Measurements from ENCODE around the gene SRSF3. TPM values are rescaled to one million over a fixed set of nuclear protein-coding genes. Genes with fewer than 3 reads are reported as not detected.
"Not testable (repeated sequence)": the region's sequence is repeated elsewhere in the genome, so short reads cannot be mapped to it uniquely, and the experiment has no call there.

The SRSF3 gene
- total RNA-seq, 4 donors from 2014 or later, result 98.8 to 239 (median 179) TPM

DNA sequence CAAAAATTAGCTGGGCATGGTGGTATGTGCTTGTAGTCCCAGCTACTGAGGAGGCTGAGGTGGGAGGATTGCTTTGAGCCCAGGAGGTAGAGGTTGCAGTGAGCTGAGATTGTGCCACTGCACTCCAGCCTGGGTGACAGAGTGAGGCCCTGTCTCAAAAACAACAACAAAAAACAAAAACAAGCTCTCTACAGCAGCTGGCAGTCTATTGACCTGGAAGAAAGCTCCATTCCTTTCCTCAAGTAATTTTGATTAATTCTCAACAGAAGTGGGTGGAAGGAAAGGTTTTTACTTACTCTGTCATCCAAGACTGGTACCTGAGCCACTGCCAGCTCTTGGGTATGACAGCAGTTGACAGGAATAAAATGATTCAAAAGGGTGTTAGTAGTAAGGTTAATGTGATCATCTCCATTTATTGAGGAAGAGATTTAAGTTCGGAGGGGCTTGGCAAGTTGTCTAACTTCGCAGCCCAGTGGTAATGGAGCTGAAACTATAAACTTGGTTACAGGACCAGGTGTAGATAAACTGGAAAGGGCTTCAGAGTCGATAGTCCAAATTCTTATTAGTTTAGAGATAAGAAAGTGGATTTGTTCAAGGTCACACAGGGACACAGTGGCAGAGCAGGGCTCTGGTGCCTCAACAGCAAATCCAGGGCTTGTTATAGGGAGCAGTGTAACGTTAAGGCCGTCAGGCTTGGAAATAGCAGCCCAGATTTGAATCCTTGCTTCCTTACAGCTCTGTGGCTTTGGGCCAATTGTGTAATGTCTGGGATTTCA is 14.8 kb downstream of the SRSF3 start:
- DNase-seq, result no peak
- peaks cover 0 to 9% of the 10 kb centered on the region in 2 donors for H3K4me1 ChIP-seq
- no peaks in the 10 kb centered on the region for H3K9me3 ChIP-seq
- TF ChIP-seq POLR2A (IDR thresholded peaks at IDR 0.05), result no peak
- TF ChIP-seq, protein P1, sequence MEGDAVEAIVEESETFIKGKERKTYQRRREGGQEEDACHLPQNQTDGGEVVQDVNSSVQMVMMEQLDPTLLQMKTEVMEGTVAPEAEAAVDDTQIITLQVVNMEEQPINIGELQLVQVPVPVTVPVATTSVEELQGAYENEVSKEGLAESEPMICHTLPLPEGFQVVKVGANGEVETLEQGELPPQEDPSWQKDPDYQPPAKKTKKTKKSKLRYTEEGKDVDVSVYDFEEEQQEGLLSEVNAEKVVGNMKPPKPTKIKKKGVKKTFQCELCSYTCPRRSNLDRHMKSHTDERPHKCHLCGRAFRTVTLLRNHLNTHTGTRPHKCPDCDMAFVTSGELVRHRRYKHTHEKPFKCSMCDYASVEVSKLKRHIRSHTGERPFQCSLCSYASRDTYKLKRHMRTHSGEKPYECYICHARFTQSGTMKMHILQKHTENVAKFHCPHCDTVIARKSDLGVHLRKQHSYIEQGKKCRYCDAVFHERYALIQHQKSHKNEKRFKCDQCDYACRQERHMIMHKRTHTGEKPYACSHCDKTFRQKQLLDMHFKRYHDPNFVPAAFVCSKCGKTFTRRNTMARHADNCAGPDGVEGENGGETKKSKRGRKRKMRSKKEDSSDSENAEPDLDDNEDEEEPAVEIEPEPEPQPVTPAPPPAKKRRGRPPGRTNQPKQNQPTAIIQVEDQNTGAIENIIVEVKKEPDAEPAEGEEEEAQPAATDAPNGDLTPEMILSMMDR (IDR thresholded peaks at IDR 0.05), result no peak
- peak overlapping the region in 1 of 2 donors; percentile 1 for H3K27ac ChIP-seq
- H3K36me3 ChIP-seq, result no peaks in the 10 kb centered on the region
- H3K4me3 ChIP-seq, result no peak overlapping the region
- H3K27me3 ChIP-seq, result no peaks in the 10 kb centered on the region
- intact Hi-C loops (cut with DNase I; ENCODE audit: low total_unique reads), result no loop called here

DNA sequence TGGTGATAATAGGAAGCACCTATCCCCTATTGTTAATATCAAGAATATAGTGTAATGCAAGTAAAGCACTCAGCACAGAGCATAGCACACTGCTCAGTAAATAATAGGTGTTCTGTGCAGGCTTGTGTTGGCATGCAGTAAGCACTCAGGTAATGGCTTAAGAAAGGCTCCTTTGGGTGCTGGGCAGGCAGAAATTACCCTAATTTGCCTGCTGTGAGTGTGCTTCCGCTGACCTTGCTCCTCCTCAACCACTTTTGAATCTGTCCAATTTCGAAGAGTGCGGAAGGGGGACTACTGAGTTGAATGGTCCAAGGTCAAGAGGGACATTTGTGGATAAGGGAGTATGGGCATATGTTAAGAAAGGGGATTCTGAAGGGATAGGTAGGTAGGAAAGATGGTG is 15.4 kb downstream of the SRSF3 start:
- Histone ChIP-seq H3K27ac (no peak overlapping the region), H3K27me3 (no peaks in the 10 kb centered on the region), H3K36me3 (no peaks in the 10 kb centered on the region), H3K4me3 (no peak overlapping the region), H3K9me3 (no peaks in the 10 kb centered on the region), H3K4me1 (peaks cover 0 to 9% of the 10 kb centered on the region in 2 donors)
- TF ChIP-seq POLR2A (IDR thresholded peaks at IDR 0.05), result no peak
- TF ChIP-seq, protein P1 (IDR thresholded peaks at IDR 0.05), result no peak
- no peak for DNase-seq
- intact Hi-C loops (cut with DNase I; ENCODE audit: low total_unique reads), result no loop called here

GRCh38 chr6:36610041-36610955 is 16.1 kb downstream of the SRSF3 start:
- H3K9me3 ChIP-seq, result no peaks in the 10 kb centered on the region
- TF ChIP-seq, protein P1 (IDR thresholded peaks at IDR 0.05), result no peak
- TF ChIP-seq POLR2A (IDR thresholded peaks at IDR 0.05), result no peak
- H3K27ac ChIP-seq, result no peak overlapping the region
- intact Hi-C loops (cut with DNase I; ENCODE audit: low total_unique reads), result no loop called here
- no peak overlapping the region for H3K4me3 ChIP-seq
- H3K27me3 ChIP-seq, result no peaks in the 10 kb centered on the region
- H3K4me1 ChIP-seq, result peaks cover 0 to 9% of the 10 kb centered on the region in 2 donors
- no peaks in the 10 kb centered on the region for H3K36me3 ChIP-seq
- DNase-seq, result no peak

DNA sequence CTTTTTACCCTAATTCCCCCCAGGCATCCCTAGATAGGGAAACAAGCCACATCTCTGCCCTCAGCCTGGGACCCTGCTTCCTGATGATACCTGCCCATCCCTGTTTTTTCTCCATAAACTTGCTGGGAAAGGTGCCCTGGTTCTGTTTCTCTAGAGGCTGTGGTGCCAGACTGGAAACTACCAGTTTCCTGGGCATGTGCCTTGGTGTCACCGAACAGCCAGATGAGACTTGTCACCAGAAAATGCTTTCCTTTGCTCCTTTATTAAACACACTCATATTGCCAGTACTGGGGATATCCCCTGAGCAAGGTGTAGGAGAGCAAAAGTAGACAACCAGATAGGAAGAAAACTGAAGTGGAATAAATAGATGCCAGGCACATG is 16.8 kb downstream of the SRSF3 start:
- Histone ChIP-seq H3K27me3 (no peaks in the 10 kb centered on the region), H3K4me1 (peaks cover 0 to 4% of the 10 kb centered on the region in 2 donors), H3K4me3 (no peak overlapping the region), H3K9me3 (no peaks in the 10 kb centered on the region), H3K36me3 (no peaks in the 10 kb centered on the region), H3K27ac (no peak overlapping the region)
- no peak for DNase-seq
- intact Hi-C loops (cut with DNase I; ENCODE audit: low total_unique reads), result no loop called here
- TF ChIP-seq POLR2A (IDR thresholded peaks at IDR 0.05), result no peak
- TF ChIP-seq, protein P1 (IDR thresholded peaks at IDR 0.05), result no peak

- DNase-seq, result not testable (repeated sequence)
Measured at GRCh38 chr6:36611679-36612078, 17.5 kb downstream of the SRSF3 start.

More at GRCh38 chr6:36611679-36612078, 17.5 kb downstream of the SRSF3 start:
- H3K27me3 ChIP-seq; H3K4me3 ChIP-seq; H3K27ac ChIP-seq; H3K9me3 ChIP-seq; intact Hi-C loops (cut with DNase I; ENCODE audit: low total_unique reads); H3K36me3 ChIP-seq; H3K4me1 ChIP-seq: not testable (repeated sequence)

Data from uterus (tissue), 4 donors.